ENCODE results near the gene GLT1D1.

DNA sequence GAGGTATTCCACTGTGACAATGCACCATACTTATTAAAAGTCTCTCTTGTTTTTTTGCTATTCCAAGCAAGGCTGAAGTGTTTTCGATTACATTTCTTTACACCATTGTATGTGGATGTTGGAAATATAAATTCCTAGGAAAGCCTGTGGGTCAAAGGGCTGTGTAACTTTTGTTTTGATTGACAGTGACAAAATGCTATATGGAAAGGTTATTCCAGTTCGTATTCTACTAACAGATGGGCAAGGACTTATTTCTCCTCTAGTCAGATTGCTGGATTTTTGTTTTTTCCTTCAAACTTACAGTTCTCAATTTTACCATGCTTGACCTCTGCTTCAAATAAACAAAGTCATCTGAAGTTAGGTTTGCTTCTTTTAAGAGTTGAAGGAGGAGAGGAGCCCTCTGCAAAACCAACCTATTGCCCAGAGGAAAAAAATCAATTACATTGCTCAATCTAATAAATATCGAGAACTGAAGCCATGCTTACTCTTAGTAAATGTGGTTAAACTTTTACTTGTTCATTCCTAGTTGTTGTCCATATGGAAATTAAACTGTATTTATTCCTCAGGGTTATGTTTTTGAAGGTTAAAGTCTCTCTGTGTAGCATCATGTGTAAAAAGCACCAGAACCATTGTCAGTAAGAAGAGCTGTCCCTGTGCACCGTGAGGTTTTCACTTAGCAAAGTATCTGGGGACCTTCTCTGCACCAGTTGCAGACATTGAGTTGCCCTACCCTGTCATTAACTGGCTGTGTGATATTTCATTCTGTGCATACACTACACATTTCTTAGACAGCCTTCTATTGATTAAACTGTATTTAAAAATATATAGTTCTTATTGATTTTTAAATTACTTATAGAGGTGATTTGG is 26.9 kb downstream of the GLT1D1 start:
- TF ChIP-seq CTCF (IDR thresholded peaks at IDR 0.05) (no peak), POLR2A (IDR thresholded peaks at IDR 0.05) (no peak)

All from esophagus squamous epithelium (tissue), 4 donors.